Measurements from ENCODE around the gene PPFIA4.

The PPFIA4 gene

DNA sequence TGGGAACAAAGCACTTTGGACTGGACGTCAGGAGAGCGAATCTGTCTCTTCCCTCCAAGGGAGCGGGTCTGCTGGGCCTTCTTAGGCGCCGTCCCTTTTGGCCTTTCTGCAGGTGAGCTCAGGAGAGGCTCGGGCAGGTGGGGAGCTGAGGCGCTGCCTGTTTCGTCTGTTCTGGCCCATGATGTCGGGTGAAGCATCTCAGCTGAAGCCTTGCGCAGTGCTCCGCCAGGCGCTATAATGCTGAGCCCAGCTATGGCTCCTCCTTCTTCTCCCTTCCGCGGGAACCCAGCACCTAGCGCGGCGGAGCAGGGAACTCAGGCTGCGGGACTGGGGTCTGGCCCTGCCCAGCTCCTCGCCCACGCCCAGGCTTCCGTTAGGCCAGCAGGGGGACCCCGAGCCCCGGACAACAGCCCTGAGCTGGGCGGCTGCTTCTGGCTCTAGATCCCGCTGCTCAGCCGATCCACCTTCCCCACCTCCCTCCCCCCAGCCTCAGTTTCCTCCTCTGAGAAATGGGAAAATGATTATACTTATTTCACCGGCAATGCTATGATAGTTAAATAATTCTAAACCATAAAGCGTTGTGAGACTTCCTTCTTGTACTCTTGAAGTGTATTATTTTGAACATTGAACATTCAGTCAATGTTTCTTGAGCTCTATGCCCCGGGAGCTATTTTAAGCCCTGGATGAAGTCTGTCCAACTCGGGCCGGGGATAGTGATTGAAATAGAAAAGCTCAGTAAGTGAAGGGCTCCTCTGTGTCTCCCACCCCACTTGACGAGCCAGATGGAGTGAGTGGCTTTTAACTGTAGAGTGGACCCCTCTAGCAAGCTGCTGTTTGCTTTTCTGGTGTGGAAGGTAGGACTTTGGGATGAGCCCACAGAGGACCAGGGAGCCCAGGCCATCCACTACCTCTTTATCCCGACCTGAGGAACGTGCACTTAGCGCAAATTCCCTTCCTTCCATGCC lies 91.6 kb downstream of the PPFIA4 start:
- no peak overlapping the region for H3K4me3 ChIP-seq (ENCODE audit: low read depth, low read length)

DNA sequence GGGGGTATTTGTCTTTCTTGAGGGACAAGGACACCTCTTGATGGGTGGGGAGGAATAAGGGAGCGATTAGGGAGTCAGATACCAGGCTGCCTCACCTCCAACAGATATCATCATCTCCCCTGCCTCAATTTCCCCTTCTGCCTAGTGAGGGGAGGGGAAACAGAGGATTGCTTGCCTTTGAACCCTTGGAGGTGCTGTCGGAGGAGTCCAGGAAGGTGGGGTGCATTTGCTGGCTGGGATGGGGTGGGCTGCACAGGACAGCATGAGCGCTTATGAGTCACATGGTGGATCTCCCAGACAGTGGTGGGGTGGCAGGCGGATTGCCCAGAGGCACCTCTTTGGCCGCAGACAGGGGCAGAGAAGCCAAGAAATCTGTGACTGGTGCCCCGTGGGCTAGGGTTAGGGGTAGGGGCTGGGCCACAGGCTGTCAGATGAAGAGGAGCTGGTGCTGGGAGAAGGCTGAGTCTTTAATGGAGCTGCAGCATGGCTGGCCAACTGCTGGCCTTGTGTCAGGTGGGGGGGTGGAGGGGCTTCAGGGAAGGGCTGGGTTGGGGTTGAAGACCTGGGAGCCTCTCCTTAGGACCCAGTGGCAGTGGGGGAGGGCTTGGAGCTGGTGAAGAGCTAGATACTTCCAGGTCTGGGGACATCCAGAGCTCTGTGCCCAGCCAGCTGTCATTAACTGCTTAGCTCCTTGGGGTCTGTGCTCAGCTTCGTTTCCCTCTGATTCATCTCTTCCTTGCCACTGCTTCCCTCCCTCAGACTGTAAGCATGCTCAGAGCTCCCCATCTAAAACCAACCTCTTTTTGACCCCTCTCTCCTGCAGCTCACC lies 94.2 kb downstream of the PPFIA4 start:
- H3K4me3 ChIP-seq (ENCODE audit: low read depth, low read length): no peak overlapping the region
- TF ChIP-seq, protein P1, sequence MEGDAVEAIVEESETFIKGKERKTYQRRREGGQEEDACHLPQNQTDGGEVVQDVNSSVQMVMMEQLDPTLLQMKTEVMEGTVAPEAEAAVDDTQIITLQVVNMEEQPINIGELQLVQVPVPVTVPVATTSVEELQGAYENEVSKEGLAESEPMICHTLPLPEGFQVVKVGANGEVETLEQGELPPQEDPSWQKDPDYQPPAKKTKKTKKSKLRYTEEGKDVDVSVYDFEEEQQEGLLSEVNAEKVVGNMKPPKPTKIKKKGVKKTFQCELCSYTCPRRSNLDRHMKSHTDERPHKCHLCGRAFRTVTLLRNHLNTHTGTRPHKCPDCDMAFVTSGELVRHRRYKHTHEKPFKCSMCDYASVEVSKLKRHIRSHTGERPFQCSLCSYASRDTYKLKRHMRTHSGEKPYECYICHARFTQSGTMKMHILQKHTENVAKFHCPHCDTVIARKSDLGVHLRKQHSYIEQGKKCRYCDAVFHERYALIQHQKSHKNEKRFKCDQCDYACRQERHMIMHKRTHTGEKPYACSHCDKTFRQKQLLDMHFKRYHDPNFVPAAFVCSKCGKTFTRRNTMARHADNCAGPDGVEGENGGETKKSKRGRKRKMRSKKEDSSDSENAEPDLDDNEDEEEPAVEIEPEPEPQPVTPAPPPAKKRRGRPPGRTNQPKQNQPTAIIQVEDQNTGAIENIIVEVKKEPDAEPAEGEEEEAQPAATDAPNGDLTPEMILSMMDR (IDR thresholded peaks at IDR 0.05; ENCODE audit: low read depth, low read length): no peak

More for the DNA sequence above, 91.6 kb downstream of the PPFIA4 start:
- TF ChIP-seq, protein P1 (IDR thresholded peaks at IDR 0.05; ENCODE audit: low read depth, low read length): peak; percentile 54

DNA sequence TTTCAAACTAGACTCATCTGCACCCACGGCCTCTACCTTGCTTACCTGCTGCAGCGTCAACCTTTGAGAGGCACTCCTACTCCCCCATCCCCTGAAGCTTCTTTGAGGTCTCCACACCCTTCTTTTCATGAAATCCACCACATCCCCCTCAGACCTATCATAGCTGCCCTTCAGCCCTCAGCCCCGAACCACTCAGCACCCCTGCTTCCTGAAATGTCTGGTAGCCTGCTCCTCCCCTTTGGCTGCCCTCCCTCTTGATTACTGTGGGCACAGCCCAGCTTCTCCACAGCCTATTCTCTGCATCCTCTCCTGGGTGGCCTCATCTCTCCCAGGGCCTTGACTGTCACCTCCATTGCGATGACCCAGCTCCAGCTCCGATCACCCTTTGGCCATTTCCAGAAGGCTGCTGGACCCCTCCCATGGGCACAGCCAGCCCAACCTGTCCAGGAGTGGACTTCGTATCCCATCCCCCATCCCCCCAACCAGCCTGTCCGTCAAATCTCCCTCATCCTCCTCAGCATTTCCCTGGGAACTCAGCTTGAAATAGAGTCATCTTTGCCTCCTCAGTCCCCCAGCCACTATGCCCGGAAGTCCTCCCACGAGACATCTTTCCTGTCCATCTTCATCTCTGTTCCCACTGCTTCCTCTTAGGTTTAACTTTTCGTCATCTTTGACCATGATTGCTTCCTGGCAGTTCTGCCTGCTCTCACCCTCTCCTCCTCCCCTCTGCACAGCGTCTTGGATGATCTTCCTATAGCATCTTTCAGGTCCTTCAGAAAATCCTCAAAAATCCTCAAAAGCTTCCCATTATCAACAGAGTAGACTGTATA lies 95.1 kb downstream of the PPFIA4 start:
- H3K4me3 ChIP-seq (ENCODE audit: low read depth, low read length): no peak overlapping the region
- TF ChIP-seq, protein P1 (IDR thresholded peaks at IDR 0.05; ENCODE audit: low read depth, low read length): no peak

DNA sequence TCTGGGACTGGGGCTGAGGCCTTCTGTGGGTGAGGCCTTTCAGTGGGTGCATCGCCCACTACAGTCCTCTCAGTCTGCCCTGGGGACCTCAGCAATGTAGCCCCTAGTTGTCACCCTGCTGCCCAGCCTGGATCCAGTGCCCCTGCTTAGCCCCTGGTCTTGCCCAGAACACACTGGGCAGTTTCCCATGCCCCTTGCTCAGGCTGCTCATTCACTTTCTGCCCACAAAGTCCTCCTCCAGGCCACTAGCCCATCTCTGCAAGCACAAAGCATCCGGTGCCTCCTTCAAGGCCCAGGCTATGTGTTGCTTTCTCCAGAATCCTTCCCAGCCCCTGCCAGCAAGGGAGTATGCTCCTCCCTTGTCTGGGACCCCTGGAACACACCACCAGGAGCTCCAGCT lies 95.9 kb downstream of the PPFIA4 start:
- TF ChIP-seq, protein P1 (IDR thresholded peaks at IDR 0.05; ENCODE audit: low read depth, low read length): no peak
- H3K4me3 ChIP-seq (ENCODE audit: low read depth, low read length): no peak overlapping the region

DNA sequence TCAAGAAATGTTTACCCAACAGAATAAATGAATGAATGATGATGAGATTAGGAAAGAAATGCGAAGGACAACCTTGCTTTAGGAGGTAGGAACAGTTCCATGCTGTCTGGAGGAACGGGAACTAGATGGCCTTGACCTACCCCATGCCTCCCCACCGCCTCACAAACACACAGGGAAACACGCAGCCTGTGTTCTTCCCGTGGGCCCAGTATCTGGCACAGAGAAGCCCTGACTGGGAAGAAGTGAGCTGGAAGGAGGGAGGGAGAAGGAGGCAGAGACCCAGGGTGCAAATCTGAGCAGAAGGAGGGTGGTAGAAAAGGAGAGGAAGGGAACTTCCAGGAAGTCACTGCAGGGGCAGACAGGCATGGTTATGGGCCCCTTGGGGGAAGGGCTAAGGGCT lies 97.7 kb downstream of the PPFIA4 start:
- TF ChIP-seq, protein P1 (IDR thresholded peaks at IDR 0.05; ENCODE audit: low read depth, low read length): no peak
- no peak overlapping the region for H3K4me3 ChIP-seq (ENCODE audit: low read depth, low read length)

DNA sequence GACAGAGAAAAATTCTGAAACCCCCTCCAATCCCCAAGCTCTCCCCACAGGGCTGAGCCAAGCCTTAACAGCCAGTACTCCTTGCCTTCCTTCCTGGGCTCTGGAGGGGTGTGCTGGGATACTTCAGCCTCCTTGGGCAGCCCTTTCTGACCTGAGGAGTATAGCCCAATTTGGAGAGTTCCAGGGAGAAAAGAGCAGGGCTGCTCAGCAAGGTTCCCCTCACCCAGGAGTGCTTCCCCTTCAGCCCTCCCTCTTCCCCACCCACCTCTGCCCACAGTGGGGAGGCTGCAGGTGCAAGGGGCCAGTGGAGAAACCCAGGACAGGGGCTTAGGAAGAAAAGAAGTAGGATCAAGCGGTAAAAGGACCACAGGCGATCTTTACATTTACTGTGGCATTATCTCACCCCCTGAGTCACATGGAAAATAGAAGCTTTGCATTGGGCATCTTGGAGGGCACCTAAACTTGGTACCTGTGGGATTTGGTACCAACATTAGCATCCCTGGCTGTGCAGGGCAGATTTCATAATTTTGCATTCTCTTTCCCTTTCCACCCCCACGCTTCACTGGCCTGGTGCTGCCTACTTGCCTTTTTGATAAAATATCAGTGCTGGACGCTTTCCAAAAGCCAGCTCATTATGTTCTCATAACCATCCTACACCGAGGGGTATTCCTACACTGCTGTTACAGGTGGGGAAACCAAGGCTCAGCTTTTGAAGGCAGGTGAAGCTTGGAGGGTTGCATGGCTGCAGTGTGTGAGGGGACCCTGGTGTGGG lies 98.4 kb downstream of the PPFIA4 start:
- no peak overlapping the region for H3K4me3 ChIP-seq (ENCODE audit: low read depth, low read length)
- TF ChIP-seq, protein P1 (IDR thresholded peaks at IDR 0.05; ENCODE audit: low read depth, low read length): no peak

Measured in WI38 (cell line).